K562 (cell line): ENCODE results near the gene CCND3. TPM values are rescaled to one million over a fixed set of nuclear protein-coding genes. Genes with fewer than 3 reads are reported as not detected.

Experiments
- ZNF318 ChIP-seq, 2 experiments: fragments of 450-650 bp; IDR thresholded peaks; 2 replicates each; pipeline ENCODE4 v1.6.1; 2016; ENCODE audit warnings: mild to moderate bottlenecking in 2 of 2, borderline replicate concordance in 1 of 2, low read depth in 1 of 2, moderate library complexity in 1 of 2
- polyA plus RNA-seq, 8 experiments: library from polyadenylated mRNA; depleted of rRNA in 4 of 8; stranded (reverse) in 5 of 8; unstranded in 3 of 8; fragments of >200 nt; fragmentation: Nextera tagmentation in 2 of 8; fragmentation: Illumina TruSeq in 1 of 8; extraction: Ambion mirVana in 2 of 8; extraction: Trizol in 1 of 8; gene quantifications; 2 replicates each; pipeline versions ENCODE4 v1.2.1 to v1.2.3, GENCODE V29; 2011 to 2014; ENCODE audit warnings: inconsistent platforms in 1 of 8, missing spikeins in 1 of 8
- total RNA-seq, 7 experiments: library from RNA; depleted of rRNA in 6 of 7; stranded (reverse); fragments of >200 nt in 6 of 7; fragmentation: Illumina TruSeq in 2 of 7; extraction: Trizol in 2 of 7; gene quantifications; 2 replicates each; pipeline versions ENCODE4 v1.2.1 to v1.2.3, GENCODE V29; 2011 to 2021; ENCODE audit warnings: low replicate concordance in 1 of 7

CCND3 gene
- total and polyA plus RNA-seq, 9 of the 15 experiments (the other 6 are each of a cell fraction or from before 2014, with no cell fraction given), result 21.5 to 204 (median 97.4) TPM

GRCh38 chr6:41967312-41968287 lies 26.0 kb upstream of the CCND3 start (continued):
- TF ChIP-seq ZNF318 (IDR thresholded peaks at IDR 0.05; ENCODE audit: borderline replicate concordance in 1 of 2, low read depth in 1 of 2), result peak in 1 of 2 experiments; percentile 47; a peak in 1 of 4 replicates
